Muscle layer of duodenum (tissue), 2 donors: ENCODE measurements around the gene MTHFSD.

Experiments used
- H3K27ac ChIP-seq: one replicate; pipeline ENCODE4 v1.7.0; 2013; ENCODE audit warnings: mild to moderate bottlenecking, low read length
- H3K27me3 ChIP-seq: one replicate; pipeline ENCODE4 v1.7.0; 2013; ENCODE audit warnings: low read depth, mild to moderate bottlenecking, control low read depth, low read length
- H3K36me3 ChIP-seq, 2 donors: one replicate each; pipeline ENCODE4 v1.7.0; 2013; ENCODE audit warnings: low read length in 2 of 2, control low read depth in 1 of 2, mild to moderate bottlenecking in 1 of 2; ENCODE audit not compliant: insufficient read depth in 2 of 2, control insufficient read depth in 1 of 2
- H3K4me1 ChIP-seq, 2 donors: one replicate each; pipeline ENCODE4 v1.7.0; 2013; ENCODE audit warnings: low read length in 2 of 2, mild to moderate bottlenecking in 2 of 2, control low read depth in 1 of 2, moderate library complexity in 1 of 2; ENCODE audit not compliant: insufficient read depth in 2 of 2, control insufficient read depth in 1 of 2
- H3K4me3 ChIP-seq, 2 donors: one replicate each; pipeline ENCODE4 v1.7.0; 2013; ENCODE audit warnings: low read length in 2 of 2, low read depth in 1 of 2, mild to moderate bottlenecking in 1 of 2
- H3K9me3 ChIP-seq, 2 donors: one replicate each; pipeline ENCODE4 v1.7.0; 2013; ENCODE audit warnings: low read length in 2 of 2, control low read depth in 1 of 2, mild to moderate bottlenecking in 1 of 2; ENCODE audit not compliant: control insufficient read depth in 1 of 2
- donor health status: healthy.

The MTHFSD gene

DNA sequence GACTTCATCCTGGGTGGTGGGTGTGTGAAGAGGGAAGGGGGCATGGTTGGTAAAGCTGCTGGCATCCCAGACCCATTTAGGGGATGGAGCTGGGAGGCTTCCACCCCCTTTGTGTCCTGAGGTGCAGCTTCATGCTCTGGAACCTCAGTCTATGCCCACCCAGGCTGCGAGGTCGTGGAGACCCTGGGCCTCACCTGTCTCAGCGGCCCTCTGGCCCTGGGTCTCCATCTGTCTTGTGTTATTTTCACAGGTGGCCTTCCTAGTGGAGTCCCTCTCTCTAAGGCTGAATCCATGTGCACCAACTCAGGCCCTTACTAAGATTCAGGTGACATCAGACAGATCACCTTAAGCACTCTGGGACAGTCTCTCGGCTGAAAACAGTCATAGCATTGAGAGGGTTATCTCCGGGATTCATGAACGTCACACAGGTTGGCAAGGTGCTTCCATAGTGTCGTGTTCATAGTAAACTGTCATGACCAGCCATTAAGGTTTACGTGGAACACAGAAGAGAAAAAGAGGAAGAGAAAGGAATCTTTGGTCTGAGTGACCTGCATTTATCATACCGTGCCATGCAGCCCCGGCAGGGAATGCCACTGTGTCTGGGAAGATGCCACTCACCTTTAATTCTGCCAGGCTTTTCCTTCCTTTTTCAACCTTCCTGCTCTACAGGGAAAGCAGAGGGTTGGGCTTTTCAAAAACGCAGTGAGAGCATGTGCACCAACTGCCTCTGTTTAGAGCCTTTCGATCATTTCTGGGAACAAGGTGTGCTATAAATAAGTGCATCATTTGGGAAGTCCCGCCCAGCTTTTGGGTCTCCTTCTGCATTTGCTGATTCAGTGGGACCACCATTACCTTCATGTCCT is 18.8 kb upstream of the MTHFSD start:
- H3K27me3 ChIP-seq: peaks cover 66% of the 10 kb centered on the region
- H3K4me3 ChIP-seq: no peak overlapping the region
- no peaks in the 10 kb centered on the region for H3K36me3 ChIP-seq
- H3K9me3 ChIP-seq: no peaks in the 10 kb centered on the region
- no peak overlapping the region for H3K27ac ChIP-seq
- peaks cover 0 to 20% of the 10 kb centered on the region in 2 donors for H3K4me1 ChIP-seq

DNA sequence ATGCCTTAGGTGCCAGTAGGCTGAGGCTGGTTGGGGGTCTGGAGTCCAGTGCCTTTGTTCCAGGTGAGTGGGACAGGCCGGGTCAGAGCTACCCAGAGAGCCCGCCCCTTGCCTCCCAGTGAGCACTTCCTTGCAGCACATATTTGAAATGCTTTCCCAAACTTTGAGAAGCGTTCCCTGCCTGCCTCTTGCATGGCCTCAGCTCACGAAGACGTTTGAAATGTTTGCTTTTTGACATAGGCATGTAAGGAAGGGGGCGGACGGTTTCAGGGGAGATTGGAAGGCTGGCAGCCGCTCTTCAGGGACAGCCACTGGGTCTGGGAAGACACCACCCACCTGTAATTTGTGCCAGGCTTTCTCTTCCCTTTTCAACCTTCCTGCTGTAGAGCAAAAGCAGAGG is 18.2 kb upstream of the MTHFSD start:
- H3K4me1 ChIP-seq: peaks cover 0 to 14% of the 10 kb centered on the region in 2 donors
- no peak overlapping the region for H3K4me3 ChIP-seq
- H3K9me3 ChIP-seq: no peaks in the 10 kb centered on the region
- H3K27me3 ChIP-seq: peaks cover 71% of the 10 kb centered on the region
- no peak overlapping the region for H3K27ac ChIP-seq
- H3K36me3 ChIP-seq: no peaks in the 10 kb centered on the region

DNA sequence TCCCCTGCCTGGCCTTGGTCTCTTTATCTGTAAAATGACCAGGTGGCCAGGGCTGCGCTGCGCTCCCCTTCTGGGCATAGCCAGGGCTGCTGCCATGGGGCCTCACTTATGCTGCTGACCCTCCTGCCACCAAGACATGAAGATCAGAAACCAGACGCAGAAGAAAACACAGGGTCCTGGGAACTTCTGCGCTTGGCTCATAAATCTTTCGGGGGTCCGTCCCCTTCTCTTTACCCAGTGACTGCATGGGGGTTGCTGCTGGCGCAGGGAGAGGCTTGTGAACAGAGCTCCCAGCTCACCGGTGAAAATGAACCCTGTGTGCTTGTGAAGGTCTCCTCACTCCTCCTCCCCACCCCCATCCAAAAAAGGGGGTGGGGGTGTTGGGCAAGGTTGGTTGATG is 17.6 kb upstream of the MTHFSD start:
- no peak overlapping the region for H3K4me3 ChIP-seq
- peaks cover 66% of the 10 kb centered on the region for H3K27me3 ChIP-seq
- no peaks in the 10 kb centered on the region for H3K9me3 ChIP-seq
- no peak overlapping the region for H3K27ac ChIP-seq
- H3K36me3 ChIP-seq: no peaks in the 10 kb centered on the region
- H3K4me1 ChIP-seq: peaks cover 0 to 17% of the 10 kb centered on the region in 2 donors

GRCh38 chr16:86572041-86572521 is 17.0 kb upstream of the MTHFSD start:
- no peak overlapping the region for H3K4me3 ChIP-seq
- H3K27me3 ChIP-seq: peaks cover 61% of the 10 kb centered on the region
- H3K4me1 ChIP-seq: peaks cover 0 to 22% of the 10 kb centered on the region in 2 donors
- H3K9me3 ChIP-seq: no peaks in the 10 kb centered on the region
- no peaks in the 10 kb centered on the region for H3K36me3 ChIP-seq
- H3K27ac ChIP-seq: no peak overlapping the region

DNA sequence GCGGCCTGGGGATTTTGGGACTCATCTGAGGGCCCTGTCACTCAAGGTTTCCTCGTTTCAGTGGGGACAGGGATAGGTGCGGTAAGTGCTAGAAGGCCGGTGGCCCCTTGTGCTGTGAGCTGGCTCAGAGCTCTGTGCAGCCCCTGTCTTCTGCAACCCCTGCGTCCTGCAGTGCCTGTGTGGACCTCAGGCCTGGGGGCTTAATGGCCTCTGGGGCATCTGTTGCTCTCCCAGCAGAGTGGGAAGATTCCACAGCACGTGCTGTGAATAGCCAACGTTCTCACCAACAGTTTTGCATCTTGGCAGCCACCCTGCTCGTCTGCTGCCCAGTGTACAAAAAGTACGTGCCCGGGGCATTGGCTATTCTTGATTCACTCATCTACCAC is 16.5 kb upstream of the MTHFSD start:
- H3K36me3 ChIP-seq: no peaks in the 10 kb centered on the region
- H3K9me3 ChIP-seq: no peaks in the 10 kb centered on the region
- H3K4me1 ChIP-seq: peaks cover 0 to 25% of the 10 kb centered on the region in 2 donors
- no peak overlapping the region for H3K27ac ChIP-seq
- H3K27me3 ChIP-seq: peaks cover 55% of the 10 kb centered on the region
- no peak overlapping the region for H3K4me3 ChIP-seq

- no peaks in the 10 kb centered on the region for H3K9me3 ChIP-seq
- H3K36me3 ChIP-seq: no peaks in the 10 kb centered on the region
- H3K4me3 ChIP-seq: no peak overlapping the region
- peaks cover 0 to 24% of the 10 kb centered on the region in 2 donors for H3K4me1 ChIP-seq
- H3K27ac ChIP-seq: no peak overlapping the region
- H3K27me3 ChIP-seq: peaks cover 59% of the 10 kb centered on the region
Observed at GRCh38 chr16:86570558-86571529, 15.8 kb upstream of the MTHFSD start.

- Histone ChIP-seq H3K27me3 (peaks cover 64% of the 10 kb centered on the region), H3K4me3 (no peak overlapping the region)
Observed at GRCh38 chr16:86569701-86570447, 14.8 kb upstream of the MTHFSD start.

DNA sequence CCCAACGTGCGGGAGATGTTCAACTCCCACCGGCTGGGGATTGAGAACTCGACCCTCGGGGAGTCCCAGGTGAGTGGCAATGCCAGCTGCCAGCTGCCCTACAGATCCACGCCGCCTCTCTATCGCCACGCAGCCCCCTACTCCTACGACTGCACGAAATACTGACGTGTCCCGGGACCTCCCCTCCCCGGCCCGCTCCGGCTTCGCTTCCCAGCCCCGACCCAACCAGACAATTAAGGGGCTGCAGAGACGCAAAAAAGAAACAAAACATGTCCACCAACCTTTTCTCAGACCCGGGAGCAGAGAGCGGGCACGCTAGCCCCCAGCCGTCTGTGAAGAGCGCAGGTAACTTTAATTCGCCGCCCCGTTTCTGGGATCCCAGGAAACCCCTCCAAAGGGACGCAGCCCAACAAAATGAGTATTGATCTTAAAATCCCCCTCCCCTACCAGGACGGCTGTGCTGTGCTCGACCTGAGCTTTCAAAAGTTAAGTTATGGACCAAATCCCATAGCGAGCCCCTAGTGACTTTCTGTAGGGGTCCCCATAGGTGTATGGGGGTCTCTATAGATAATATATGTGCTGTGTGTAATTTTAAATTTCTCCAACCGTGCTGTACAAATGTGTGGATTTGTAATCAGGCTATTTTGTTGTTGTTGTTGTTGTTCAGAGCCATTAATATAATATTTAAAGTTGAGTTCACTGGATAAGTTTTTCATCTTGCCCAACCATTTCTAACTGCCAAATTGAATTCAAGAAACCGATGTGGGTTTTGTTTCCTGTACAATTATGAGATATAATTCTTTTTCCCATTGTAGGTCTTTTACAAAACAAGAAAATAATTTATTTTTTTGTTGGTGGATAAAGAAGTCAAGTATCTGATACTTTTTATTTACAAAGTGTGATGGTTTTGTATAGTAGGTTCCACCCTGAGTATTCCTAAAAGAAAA is 13.9 kb upstream of the MTHFSD start:
- H3K4me1 ChIP-seq: peaks cover 0 to 27% of the 10 kb centered on the region in 2 donors
- H3K36me3 ChIP-seq: no peaks in the 10 kb centered on the region
- H3K27ac ChIP-seq: no peak overlapping the region
- no peaks in the 10 kb centered on the region for H3K9me3 ChIP-seq
- H3K4me3 ChIP-seq: peak overlapping the region; percentile 37 to 41
- peaks cover 66% of the 10 kb centered on the region for H3K27me3 ChIP-seq

More at GRCh38 chr16:86569701-86570447, 14.8 kb upstream of the MTHFSD start:
- Histone ChIP-seq H3K36me3 (no peaks in the 10 kb centered on the region), H3K4me1 (peaks cover 0 to 22% of the 10 kb centered on the region in 2 donors), H3K9me3 (no peaks in the 10 kb centered on the region), H3K27ac (no peak overlapping the region)

- peaks cover 67% of the 10 kb centered on the region for H3K27me3 ChIP-seq
- peaks cover 0 to 29% of the 10 kb centered on the region in 2 donors for H3K4me1 ChIP-seq
- H3K4me3 ChIP-seq: peak overlapping the region in 1 of 2 donors; percentile 30
- H3K9me3 ChIP-seq: no peaks in the 10 kb centered on the region
- H3K36me3 ChIP-seq: no peaks in the 10 kb centered on the region
- H3K27ac ChIP-seq: no peak overlapping the region
Observed at GRCh38 chr16:86567701-86568581, 12.9 kb upstream of the MTHFSD start.
